Activated CD8-positive, alpha-beta memory T cell treated with anti-CD3 and anti-CD28 coated beads, Interleukin-2, amount 50 U/mL, for 48 hours (primary cell): ENCODE data around the gene MIB1.
"Not testable (repeated sequence)": the region's sequence is repeated elsewhere in the genome, so short reads cannot be mapped to it uniquely, and the experiment has no call there.

Experiments
- DNase-seq: peaks from one replicate; pipeline ENCODE4 v3.0.0-alpha.2; 2020

MIB1 gene

GRCh38 chr18:21745231-21745630 is 4.6 kb downstream of the MIB1 start:
- DNase-seq, result no peak

- DNase-seq, result no peak
These were observed 6.7 kb downstream of the MIB1 start for GRCh38 chr18:21747268-21747667.

- DNase-seq, result no peak
These were observed 7.4 kb downstream of the MIB1 start for GRCh38 chr18:21747764-21748693.

GRCh38 chr18:21757833-21758232 is 17.2 kb downstream of the MIB1 start:
- DNase-seq, result no peak

GRCh38 chr18:21759836-21760235 is 19.2 kb downstream of the MIB1 start:
- no peak for DNase-seq

- DNase-seq, result no peak
These were observed 19.7 kb downstream of the MIB1 start for GRCh38 chr18:21760321-21760720.

GRCh38 chr18:21761471-21762115 is 21.0 kb downstream of the MIB1 start:
- DNase-seq, result no peak

- DNase-seq, result no peak
These were observed 21.7 kb downstream of the MIB1 start for GRCh38 chr18:21762181-21762772.

GRCh38 chr18:21763846-21764646 is 23.5 kb downstream of the MIB1 start:
- no peak for DNase-seq

- no peak for DNase-seq
These were observed 28.6 kb downstream of the MIB1 start for GRCh38 chr18:21769206-21769605.

- DNase-seq, result no peak
These were observed 34.1 kb downstream of the MIB1 start for GRCh38 chr18:21774722-21775121.

GRCh38 chr18:21777814-21778213 is 37.2 kb downstream of the MIB1 start:
- no peak for DNase-seq

- no peak for DNase-seq
These were observed 45.9 kb downstream of the MIB1 start for GRCh38 chr18:21786526-21786925.

- not testable (repeated sequence) for DNase-seq
These were observed 55.5 kb downstream of the MIB1 start for GRCh38 chr18:21796089-21796488.

- DNase-seq, result no peak
These were observed 57.5 kb downstream of the MIB1 start for GRCh38 chr18:21798126-21798525.

GRCh38 chr18:21799721-21800120 is 59.1 kb downstream of the MIB1 start:
- no peak for DNase-seq

GRCh38 chr18:21803495-21803894 is 62.9 kb downstream of the MIB1 start:
- no peak for DNase-seq

- no peak for DNase-seq
These were observed 65.3 kb downstream of the MIB1 start for GRCh38 chr18:21805771-21806366.

GRCh38 chr18:21808185-21808584 is 67.6 kb downstream of the MIB1 start:
- no peak for DNase-seq

- no peak for DNase-seq
These were observed 69.1 kb downstream of the MIB1 start for GRCh38 chr18:21809725-21810124.

GRCh38 chr18:21815101-21815500 is 74.5 kb downstream of the MIB1 start:
- DNase-seq, result no peak

GRCh38 chr18:21820033-21820810 is 79.6 kb downstream of the MIB1 start:
- DNase-seq, result no peak
